SH-SY5Y (cell line): ENCODE data around the gene RHD.
"Not testable (repeated sequence)": the region's sequence is repeated elsewhere in the genome, so short reads cannot be mapped to it uniquely, and the experiment has no call there.

ENCODE experiments used
- GATA2 ChIP-seq: IDR thresholded peaks from 2 replicates; pipeline ENCODE4 v1.6.1; 2011; ENCODE audit warnings: mild to moderate bottlenecking, low read depth, low read length
- GATA3 ChIP-seq: IDR thresholded peaks from 2 replicates; pipeline ENCODE4 v1.6.1; 2011; ENCODE audit warnings: low read depth, mild to moderate bottlenecking, low read length, moderate library complexity

Gene RHD

DNA sequence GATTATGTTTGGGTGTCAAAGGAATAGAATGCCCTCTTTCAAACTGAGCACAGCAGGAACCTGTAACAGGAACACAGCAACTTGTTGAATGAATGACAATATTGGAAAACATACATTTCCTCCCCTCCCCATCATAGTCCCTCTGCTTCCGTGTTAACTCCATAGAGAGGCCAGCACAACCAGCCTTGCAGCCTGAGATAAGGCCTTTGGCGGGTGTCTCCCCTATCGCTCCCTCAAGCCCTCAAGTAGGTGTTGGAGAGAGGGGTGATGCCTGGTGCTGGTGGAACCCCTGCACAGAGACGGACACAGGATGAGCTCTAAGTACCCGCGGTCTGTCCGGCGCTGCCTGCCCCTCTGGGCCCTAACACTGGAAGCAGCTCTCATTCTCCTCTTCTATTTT is at the start of gene RHD:
Gene RHD (plus strand): TSS at position 272 of the 400 bp plus-strand sequence. CDS start 39 bp downstream, at position 311.
- not testable (repeated sequence) for TF ChIP-seq GATA3, GATA2

DNA sequence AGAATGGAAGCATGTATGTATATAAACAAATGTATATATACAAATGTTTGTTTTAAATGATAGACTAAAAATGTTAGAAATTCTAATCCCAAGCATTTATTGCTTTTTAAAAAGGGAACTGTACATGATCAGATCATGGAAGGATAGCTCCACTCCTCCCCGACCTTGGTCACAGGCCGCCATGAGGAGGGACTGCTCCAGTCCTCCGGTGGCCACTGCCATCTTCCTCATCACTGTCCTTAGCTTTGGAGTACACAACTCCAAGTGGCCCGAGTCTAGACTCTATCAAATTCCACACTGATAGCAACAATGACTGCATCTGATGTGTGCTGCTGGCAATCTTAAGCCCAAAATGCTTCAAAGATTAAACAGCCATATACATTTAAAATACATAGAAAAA is 49.7 kb upstream of the RHD start:
- TF ChIP-seq GATA2 (no peak), GATA3 (no peak)

DNA sequence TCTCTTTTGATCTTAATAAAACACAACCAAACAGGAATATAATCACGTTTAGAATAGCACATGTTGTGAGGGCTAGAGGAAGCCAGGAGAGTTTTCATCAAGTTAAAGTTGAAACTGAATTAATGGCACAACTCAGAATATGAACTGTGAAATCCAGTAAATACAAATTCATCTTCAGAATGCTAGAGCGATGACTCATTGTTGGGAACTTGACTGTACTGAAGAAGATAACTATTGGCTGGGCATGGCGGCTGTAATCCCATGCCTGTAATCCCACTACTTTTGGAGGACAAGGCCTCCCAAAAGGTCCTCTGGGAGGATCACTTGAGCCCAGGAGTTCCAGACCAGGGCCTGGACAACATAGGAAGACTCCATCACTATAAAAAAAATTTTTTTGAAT is 48.8 kb upstream of the RHD start:
- TF ChIP-seq GATA2 (no peak), GATA3 (no peak)

DNA sequence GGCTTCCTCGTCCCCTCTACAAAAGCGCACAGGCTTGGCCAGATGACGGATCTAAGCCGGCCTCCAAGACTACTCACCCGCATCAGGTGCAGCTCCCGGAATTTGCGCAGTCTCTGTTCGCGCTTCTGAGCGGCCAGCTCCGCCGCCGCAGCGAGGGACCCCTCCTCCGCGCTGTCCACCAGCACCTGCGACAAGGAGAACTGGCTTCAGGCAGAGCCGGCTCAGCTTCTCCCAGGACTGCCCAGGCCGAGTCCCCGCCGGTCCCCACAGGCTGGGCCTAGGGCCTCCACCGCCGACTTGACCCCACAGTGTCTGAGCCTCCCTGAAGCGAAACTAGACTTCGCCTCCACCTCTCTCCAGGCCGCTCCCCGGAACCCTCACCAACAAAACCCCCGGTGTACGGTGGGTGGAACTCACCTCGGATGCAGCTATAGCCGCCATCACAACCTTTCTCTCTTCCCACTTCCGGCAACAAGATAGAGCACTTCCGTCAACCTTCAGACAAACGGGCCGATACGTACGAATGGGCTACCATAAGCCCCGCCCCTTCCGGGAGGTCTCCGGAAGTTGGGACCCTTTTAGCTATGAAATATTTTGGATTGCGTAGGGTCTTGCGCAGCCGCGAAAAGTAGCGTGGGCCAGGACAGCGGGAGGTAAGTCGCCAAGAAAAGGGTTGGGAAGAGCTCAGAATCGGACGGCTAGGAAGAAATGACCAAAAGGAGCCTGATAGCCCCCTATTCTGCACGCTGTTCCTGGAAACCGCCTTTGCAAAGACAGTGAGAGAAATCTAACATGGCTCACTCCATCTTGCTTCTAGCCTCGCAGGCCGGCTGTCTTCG is 40.1 kb upstream of the RHD start, which contains the start of gene SYF2:
Gene SYF2 (minus strand): TSS at position 476 of the 839 bp plus-strand sequence. CDS start 35 bp downstream, at position 441.
- TF ChIP-seq GATA3 (no peak), GATA2 (no peak)

DNA sequence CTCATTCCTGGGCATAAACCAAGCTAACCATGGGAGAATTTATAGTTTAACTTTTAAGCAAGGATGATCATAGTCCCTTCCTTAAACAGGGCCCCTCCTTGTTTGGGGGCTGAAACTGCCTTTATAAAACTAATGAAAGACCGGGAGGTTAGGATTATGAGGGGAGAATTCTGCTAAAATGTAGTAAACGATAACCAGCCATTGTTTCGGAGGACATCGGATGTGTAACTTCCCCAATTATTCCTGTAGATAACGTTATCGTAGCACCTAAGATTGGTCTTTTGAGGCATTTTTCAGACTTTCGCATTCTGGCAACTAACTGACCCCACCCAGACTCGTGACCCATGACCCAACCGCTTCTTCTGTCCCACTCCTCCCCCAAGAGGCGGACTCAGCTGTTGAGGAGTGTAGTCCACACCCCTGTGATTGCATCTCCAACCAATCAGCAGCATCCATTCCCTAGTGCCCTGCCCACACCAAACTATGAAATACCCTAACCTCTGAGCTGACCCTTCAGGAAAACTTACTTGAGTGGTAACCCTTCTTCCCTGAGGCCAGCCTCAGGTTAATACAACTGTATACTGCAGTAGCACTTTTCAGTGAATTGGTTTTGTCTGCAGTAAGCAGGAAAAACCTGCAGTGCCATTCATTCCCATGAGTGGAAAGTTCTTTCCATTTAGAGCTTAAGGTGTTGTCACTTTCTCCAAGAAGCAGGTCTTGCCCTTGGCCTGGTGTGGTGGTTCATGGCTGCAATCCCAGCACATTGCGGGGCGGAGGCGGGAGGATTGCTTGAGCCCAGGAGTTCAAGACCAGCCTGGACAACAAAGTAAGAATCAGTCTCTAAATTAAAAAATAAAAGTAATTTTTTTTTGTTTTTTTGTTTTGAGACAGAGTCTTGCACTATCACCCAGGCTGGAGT is 39.2 kb upstream of the RHD start:
- TF ChIP-seq GATA3, result peak; percentile 46; the same call in 1 of the 2 replicates
- TF ChIP-seq GATA2, result peak; percentile 93

DNA sequence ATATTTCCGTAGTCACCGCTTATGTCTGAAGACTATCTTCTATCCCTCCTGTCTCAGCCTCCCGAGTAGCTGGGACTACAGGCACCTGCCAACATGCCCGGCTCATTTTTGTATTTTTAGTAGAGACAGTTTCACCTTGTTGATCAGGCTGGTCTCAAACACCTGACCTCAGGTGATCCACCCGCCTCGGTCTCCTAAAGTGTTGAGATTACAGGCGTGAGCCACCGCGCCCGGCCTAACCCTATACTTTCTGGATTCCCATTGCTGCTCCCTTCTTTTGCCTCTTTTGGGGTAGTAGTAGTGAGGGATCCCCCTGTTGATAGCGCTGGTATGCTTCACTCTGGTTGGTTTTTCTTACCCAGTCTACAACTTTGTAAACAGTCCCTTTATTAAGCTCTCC is 34.3 kb upstream of the RHD start:
- TF ChIP-seq GATA2, result no peak
- TF ChIP-seq GATA3, result no peak

DNA sequence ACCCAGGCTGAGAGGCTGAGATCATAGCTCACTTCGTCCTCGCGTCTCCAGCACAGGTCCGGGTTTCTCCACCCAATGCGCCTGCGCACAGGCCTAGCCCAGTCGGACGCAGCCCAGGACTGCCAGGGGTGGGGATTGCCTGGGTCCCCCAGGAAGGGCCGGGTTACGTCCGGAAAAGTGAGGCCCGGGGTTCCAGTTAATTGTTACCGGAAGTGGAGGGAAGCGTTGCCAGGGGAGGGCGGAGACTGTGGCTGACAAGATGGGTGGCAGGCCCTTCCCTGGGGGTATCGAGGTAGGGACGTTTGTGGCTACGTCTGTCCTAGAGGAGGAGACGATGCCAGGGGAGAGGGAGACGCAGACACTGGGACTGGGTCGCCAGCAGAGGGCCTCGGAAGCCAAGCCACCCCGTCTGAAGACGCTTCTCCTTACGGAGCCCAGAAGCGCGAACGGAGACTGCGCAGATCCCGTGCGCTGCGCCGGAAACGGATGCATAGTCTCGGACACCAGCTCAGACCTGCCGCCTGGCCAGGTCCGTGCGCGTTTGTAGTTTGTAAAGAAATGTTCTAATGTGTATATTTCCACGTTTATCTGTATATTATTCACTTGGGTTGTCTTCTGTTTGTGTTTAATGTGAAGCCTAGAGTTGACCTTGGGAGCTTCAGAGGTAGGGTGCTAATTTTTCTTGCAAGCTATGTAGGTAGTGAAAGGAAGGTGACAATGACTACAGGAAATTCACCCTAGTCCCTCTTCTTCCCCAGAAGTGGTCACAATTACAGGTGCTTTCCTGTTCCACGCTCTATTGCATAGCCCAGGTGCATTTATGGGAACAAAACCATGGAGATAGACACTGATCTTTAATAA is 32.4 kb upstream of the RHD start:
- no peak for TF ChIP-seq GATA2

DNA sequence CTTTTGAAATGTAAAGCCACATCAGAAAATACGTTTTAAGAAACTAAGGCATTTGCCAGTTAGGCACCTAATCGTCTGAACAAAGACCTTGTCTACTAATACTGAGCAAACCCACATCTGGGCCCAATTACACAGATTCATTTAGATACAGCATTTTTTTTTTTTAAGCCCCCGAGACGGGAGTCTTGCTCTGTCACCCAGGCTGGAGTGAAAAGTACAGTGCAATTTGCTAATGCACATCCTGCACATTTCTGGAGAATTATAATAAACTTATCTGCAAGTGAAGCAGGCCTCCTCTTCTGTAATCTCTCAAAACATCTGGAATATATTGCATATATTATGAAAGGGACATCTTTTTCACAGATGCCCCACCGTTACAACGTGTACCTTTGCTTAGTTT is 28.4 kb upstream of the RHD start:
- TF ChIP-seq GATA3 (peak; percentile 87), GATA2 (peak; percentile 84)

DNA sequence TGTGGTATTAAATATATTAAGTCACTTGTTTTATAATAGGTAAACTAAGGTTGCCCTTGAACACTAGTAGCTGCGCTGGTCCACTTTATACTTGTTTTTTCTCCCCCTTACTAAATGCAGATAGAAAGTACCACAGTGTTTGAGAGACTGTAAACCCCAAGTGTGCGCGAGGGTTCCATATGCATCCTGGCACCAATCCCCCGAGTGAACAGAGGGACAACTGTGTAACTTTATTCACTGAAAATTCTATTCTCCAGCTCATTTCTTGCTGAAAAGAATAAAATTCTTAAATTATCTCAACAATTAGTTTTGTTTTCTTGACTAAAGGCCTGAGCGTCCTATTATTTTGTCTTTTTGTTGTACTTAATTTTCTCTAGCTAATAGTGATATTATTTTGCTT is 26.9 kb upstream of the RHD start:
- TF ChIP-seq GATA2 (no peak), GATA3 (no peak)

DNA sequence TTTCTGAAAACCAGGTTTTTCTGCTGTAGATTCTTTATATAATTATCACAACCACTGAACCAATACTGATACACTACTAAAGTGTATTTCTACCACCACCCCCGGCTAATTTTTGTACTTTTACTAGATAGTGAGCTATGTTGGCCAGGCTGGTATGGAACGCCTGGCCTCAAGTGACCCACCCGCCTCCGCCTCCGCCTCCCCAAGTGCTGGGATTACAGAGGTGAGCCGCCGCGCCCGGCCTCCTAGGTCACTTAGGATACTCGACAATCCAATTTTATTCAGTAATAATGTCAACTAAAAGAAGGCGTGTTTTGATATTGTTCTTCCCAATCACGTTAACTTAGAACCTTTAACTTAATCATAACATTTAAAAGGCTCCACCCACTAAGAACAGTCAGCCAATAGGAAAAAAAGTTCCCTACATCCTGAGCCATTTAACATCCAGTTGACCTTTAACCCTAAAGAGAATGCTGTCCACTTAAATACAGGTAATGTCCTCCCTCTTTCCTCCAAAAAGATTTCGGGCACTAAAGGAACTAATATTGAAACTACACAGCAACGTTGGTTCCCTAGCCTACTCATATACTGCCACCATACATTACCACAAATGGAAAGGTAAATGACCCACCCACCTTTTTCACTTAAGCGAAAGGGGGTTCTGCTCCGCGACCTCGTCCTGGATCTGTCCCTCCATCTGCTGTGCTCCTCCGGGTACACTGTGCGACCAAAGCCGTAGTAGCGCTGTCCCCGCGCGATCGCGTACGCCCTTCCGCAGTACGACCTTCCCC is 26.3 kb upstream of the RHD start:
- no peak for TF ChIP-seq GATA3
- no peak for TF ChIP-seq GATA2

DNA sequence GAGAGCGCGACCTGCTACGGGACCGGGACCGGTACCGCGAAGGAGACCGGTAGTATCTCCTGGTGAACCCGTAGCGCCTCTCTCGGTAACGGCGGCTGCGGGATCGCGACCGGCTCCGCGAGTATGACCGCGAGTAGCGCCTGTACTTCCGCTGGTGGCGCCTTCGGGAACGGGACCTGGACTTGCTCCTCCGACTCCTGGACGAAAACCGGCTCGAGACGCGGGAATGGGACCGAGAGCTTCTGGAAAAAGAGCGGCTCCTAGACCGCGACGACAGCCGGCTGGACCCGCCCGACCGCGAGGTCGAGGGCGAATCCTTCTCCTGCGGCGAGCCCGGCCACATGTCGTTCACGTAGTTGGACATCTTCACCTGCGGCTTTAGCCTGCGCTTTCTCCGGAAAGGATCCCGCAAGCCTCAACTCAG is 25.7 kb upstream of the RHD start:
- TF ChIP-seq GATA3, result no peak
- no peak for TF ChIP-seq GATA2

DNA sequence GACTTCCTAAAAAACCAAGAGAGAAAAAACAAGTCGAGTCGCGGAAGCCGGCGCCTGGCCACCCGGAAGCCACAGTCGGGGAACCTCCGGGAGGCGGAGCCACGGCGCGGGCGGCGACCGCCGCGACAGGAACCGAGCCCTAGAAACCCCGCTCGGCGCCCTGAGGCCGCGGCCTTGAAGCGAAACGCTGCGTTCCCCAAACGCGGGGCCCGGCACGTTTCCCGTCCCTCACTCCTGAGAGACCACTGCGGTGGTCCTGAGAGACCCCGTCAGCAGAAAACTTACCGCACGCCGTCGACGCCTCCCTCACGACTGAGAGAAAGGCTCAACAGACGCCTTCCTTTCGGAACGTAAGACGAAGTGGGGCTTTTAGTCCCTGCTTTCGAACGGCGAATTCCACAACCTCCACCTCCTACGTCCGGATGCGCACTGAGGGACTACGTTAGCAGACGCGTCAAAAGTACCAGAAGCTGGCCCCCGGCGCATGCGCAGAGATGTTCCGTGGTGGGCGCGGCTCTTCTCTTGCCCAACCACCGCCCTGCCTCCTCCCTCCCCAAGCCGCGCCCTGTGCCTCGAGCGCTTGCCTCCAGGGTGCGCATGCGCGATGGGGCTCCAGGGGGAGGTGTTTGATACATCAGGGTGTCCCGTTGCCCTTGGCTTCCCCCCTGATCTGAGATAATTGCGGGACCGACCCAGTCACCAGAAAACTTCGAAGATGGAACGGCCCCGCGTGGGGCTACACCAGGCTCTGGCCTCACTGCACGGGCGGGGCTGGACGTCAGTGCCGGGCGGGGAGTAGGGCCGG is 25.1 kb upstream of the RHD start, which contains the start of gene RSRP1:
Gene RSRP1 (minus strand): TSS at position 431 of the 805 bp plus-strand sequence. CDS start 491 bp downstream, outside the sequence.
- no peak for TF ChIP-seq GATA3
- TF ChIP-seq GATA2, result peak; percentile 44; the same call in 1 of the 2 replicates
